K562 (cell line): ENCODE measurements around the gene LEMD3. TPM values are rescaled to one million over a fixed set of nuclear protein-coding genes. Genes with fewer than 3 reads are reported as not detected.
A peak's percentile ranks its signal among the peaks of the same experiment; 100 is the strongest.

ENCODE experiments used
- ATAC-seq: fragments of 200-7000 bp; cut with Tn5 transposase; 3 replicates; pipeline ENCODE4 v1.9.1; 2020; ENCODE audit warnings: moderate library complexity
- BruUV-seq: library from RNA; stranded (reverse); fragments of 400-500 nt; replicated peaks from 2 replicates; lab custom pipeline; 2021; lab: Mats Ljungman, UMichigan
- CTCF ChIA-PET: fragments of 300-600 bp; formaldehyde crosslinking; extraction: SDS; loops from one replicate; lab custom pipeline; 2021; ENCODE audit warnings: low intra/inter-chr PET ratio; lab: Yijun Ruan, JAX
- POLR2A ChIA-PET: fragments of 300-600, 350-650 bp; sonication (Branson Sonifier 250); formaldehyde crosslinking; extraction: SDS; loops from one replicate; lab custom pipeline; 2021; ENCODE audit warnings: antibody characterized with exemption, inconsistent platforms; lab: Yijun Ruan, JAX
- DNase-seq, 4 experiments: peaks; one replicate each; pipeline versions ENCODE4 v3.0.0 to v3.0.0-alpha.2; 2011 to 2018; ENCODE audit warnings: low spot score in 3 of 4, mixed read lengths in 3 of 4; ENCODE audit errors: extremely low read depth in 1 of 4
- FAIRE-seq: peaks from 2 replicates; lab custom pipeline; 2011; peaks lifted over from hg19 to GRCh38; lab: Jason Lieb, UNC
- H2AFZ ChIP-seq: 2 replicates; pipeline ENCODE4 v1.6.0; 2011; ENCODE audit warnings: low read depth, low read length, control low read depth, inconsistent platforms
- H3K27ac ChIP-seq: fragments of 200-600 bp; 3 replicates; pipeline ENCODE4 v1.8.0; 2011; ENCODE audit warnings: low read depth, mild to moderate bottlenecking, control low read depth, inconsistent platforms, low read length, moderate library complexity, mixed read lengths; ENCODE audit errors: extremely low read depth
- H3K27me3 ChIP-seq, 2 experiments: fragments of 300-600 bp in 1 of 2; 2 replicates in 1 of 2; 3 replicates in 1 of 2; pipeline versions ENCODE4 v1.6.0 to v1.8.0; 2011; ENCODE audit warnings: inconsistent platforms in 2 of 2, low read length in 2 of 2, mild to moderate bottlenecking in 1 of 2, mixed read lengths in 1 of 2, moderate library complexity in 1 of 2; ENCODE audit not compliant: control insufficient read depth in 2 of 2, insufficient read depth in 2 of 2
- H3K36me3 ChIP-seq: fragments of 300-600 bp; 3 replicates; pipeline ENCODE4 v1.8.0; 2011; ENCODE audit warnings: mild to moderate bottlenecking, low read length, inconsistent platforms; ENCODE audit not compliant: control insufficient read depth, insufficient read depth
- H3K4me1 ChIP-seq, 2 experiments: fragments of 200-600 bp in 1 of 2; replicated peaks in 1 of 2; 2 replicates in 1 of 2; 3 replicates in 1 of 2; pipeline versions ENCODE4 v1.5.1 to v1.8.0; 2011; ENCODE audit warnings: inconsistent platforms in 2 of 2, low read length in 2 of 2, mild to moderate bottlenecking in 1 of 2, mixed read lengths in 1 of 2, moderate library complexity in 1 of 2; ENCODE audit not compliant: control insufficient read depth in 2 of 2, insufficient read depth in 2 of 2
- H3K4me2 ChIP-seq: 2 replicates; pipeline ENCODE4 v1.6.1; 2011; ENCODE audit warnings: low read length, control low read depth, inconsistent platforms, mixed read lengths; ENCODE audit not compliant: insufficient read depth
- H3K4me3 ChIP-seq: fragments of 200-600 bp; sonication (generic), shearing (Covaris generic); 2 replicates; pipeline ENCODE4 v1.5.1; 2016; ENCODE audit warnings: control low read depth, inconsistent platforms
- H3K79me2 ChIP-seq: fragments of 200-600 bp; 3 replicates; pipeline ENCODE4 v1.8.0; 2011; ENCODE audit warnings: low read length, inconsistent platforms; ENCODE audit not compliant: control insufficient read depth, insufficient read depth
- H3K9ac ChIP-seq, 2 experiments: 2 replicates each; pipeline versions ENCODE4 v1.6.0 to v1.6.1; 2011; ENCODE audit warnings: low read depth in 2 of 2, low read length in 2 of 2, control low read depth in 1 of 2, inconsistent platforms in 1 of 2, mild to moderate bottlenecking in 1 of 2, mixed read lengths in 1 of 2; ENCODE audit not compliant: insufficient read depth in 1 of 2
- H3K9me1 ChIP-seq: one replicate; pipeline ENCODE4 v1.6.0; 2011; ENCODE audit warnings: inconsistent platforms, mild to moderate bottlenecking, low read length, moderate library complexity; ENCODE audit not compliant: control insufficient read depth, insufficient read depth
- H3K9me3 ChIP-seq: replicated peaks from 2 replicates; pipeline ENCODE4 v1.5.1; 2011; ENCODE audit warnings: low read depth, low read length, inconsistent platforms; ENCODE audit not compliant: control insufficient read depth, insufficient read depth
- H4K20me1 ChIP-seq: replicated peaks from 2 replicates; pipeline ENCODE4 v1.6.1; 2011; ENCODE audit warnings: low read length, inconsistent platforms, mixed read lengths; ENCODE audit not compliant: control insufficient read depth, insufficient read depth
- CEBPB ChIP-seq: fragments of 450-650 bp; IDR thresholded peaks from 2 replicates; pipeline ENCODE4 v1.6.1; 2016; ENCODE audit warnings: missing genetic modification characterization, missing compliant biosample characterization
- CEBPG ChIP-seq, 3 experiments: fragments of 200-800 bp in 1 of 3; sonication (Bioruptor generic) in 1 of 3; sonication (generic) in 1 of 3; formaldehyde crosslinking in 1 of 3; IDR thresholded peaks in 2 of 3; conservative IDR thresholded peaks in 1 of 3; 2 replicates each; pipeline versions ENCODE4 v1.6.1 to v1.8.0; 2016 to 2022; ENCODE audit warnings: missing compliant biosample characterization in 2 of 3, missing genetic modification characterization in 2 of 3, mild to moderate bottlenecking in 1 of 3, missing genetic modification reagents in 1 of 3
- ILF3 ChIP-seq: fragments of 450-650 bp; IDR thresholded peaks from 2 replicates; pipeline ENCODE4 v1.6.1; 2018; ENCODE audit warnings: antibody characterized with exemption, mild to moderate bottlenecking, moderate library complexity, borderline replicate concordance
- WGBS: fragments of 100-300 bp; shearing (Covaris generic); methylation state at CpG from one replicate; pipeline ENCODE4 v1.1.6; 2016; ENCODE audit warnings: low coverage, mixed read lengths; ENCODE audit not compliant: insufficient coverage; ENCODE audit errors: missing lambda C conversion rate; 5-methylcytosine and 5-hydroxymethylcytosine counted together
- in situ Hi-C: fragments of 300-500 bp; cut with MboI; formaldehyde crosslinking; loops from 4 replicates; pipeline ENCODE4 v1.15.0; 2018; ENCODE audit warnings: inconsistent platforms, mixed read lengths
- intact Hi-C: fragments of 100-400 bp; cut with micrococcal nuclease; formaldehyde crosslinking; loops from 2 replicates; pipeline ENCODE4 v1.14.2; 2022
- polyA plus RNA-seq, 8 experiments: library from polyadenylated mRNA; depleted of rRNA in 4 of 8; stranded (reverse) in 5 of 8; unstranded in 3 of 8; fragments of >200 nt; fragmentation: Nextera tagmentation in 2 of 8; fragmentation: Illumina TruSeq in 1 of 8; extraction: Ambion mirVana in 2 of 8; extraction: Trizol in 1 of 8; gene quantifications; 2 replicates each; pipeline versions ENCODE4 v1.2.1 to v1.2.3, GENCODE V29; 2011 to 2014; ENCODE audit warnings: inconsistent platforms in 1 of 8, missing spikeins in 1 of 8
- total RNA-seq, 7 experiments: library from RNA; depleted of rRNA in 6 of 7; stranded (reverse); fragments of >200 nt in 6 of 7; fragmentation: Illumina TruSeq in 2 of 7; extraction: Trizol in 2 of 7; gene quantifications; 2 replicates each; pipeline versions ENCODE4 v1.2.1 to v1.2.3, GENCODE V29; 2011 to 2021; ENCODE audit warnings: low replicate concordance in 1 of 7
- TF ChIP-seq, protein P1 (sequence below): fragments of 250-450 bp; sonication (Bioruptor Pico); IDR thresholded peaks from 2 replicates; pipeline ENCODE4 v1.8.0; 2022; ENCODE audit warnings: inconsistent platforms

The LEMD3 gene
- total and polyA plus RNA-seq, 9 of the 15 experiments (the other 6 are each of a cell fraction or from before 2014, with no cell fraction given), result 6.8 to 37.4 (median 17.2) TPM

GRCh38 chr12:65171073-65171472 lies 1.7 kb downstream of the LEMD3 start:
- peak overlapping the region; percentile 92 for H3K4me3 ChIP-seq
- no peaks in the 10 kb centered on the region for H3K9me3 ChIP-seq
- no peaks in the 10 kb centered on the region; a peak in 1 of 5 replicates for H3K27me3 ChIP-seq
- ATAC-seq (no peak), FAIRE-seq (no peak), DNase-seq (no peak)
- H3K9ac ChIP-seq, result peak overlapping the region; percentile 86 to 99; a peak in 3 of 4 replicates
- H3K36me3 ChIP-seq, result peaks cover 32% of the 10 kb centered on the region
- no TSS peak for BruUV-seq
- CTCF ChIA-PET, result no interaction called here
- no peak overlapping the region for H3K27ac ChIP-seq
- no peaks in the 10 kb centered on the region for H3K9me1 ChIP-seq
- WGBS, result 26% methylated on average over 8 of the region's 8 CpGs
- TF ChIP-seq CEBPG (CRISPR knock-in tag; IDR thresholded peaks at IDR 0.05) (no peak), CEBPG (tag; conservative IDR thresholded peaks at IDR 0.05 in 1 of 2, IDR thresholded peaks at IDR 0.05 in 1 of 2) (peak in 1 of 2 experiments; percentile 43; a peak in 2 of 4 replicates), ILF3 (no peak), CEBPB (tag) (peak; percentile 43; the same call in 1 of the 2 replicates)
- TF ChIP-seq, all 486 proteins: peak for 2
- POLR2A ChIA-PET, result interaction anchor here (1.7 kb wide), 1 partner anchor 16 kb away, joined by 6 read pairs; no protein-coding TSS in a partner anchor
- in situ Hi-C loops, result no loop called here
- peaks cover 76% of the 10 kb centered on the region for H3K79me2 ChIP-seq
- peak overlapping the region; percentile 94 for H3K4me2 ChIP-seq
- H4K20me1 ChIP-seq, result peaks cover 40% of the 10 kb centered on the region
- H2AFZ ChIP-seq, result no peak overlapping the region
- intact Hi-C loops, result loop anchor here (5.0 kb wide), 1 partner anchor 61 kb away; no protein-coding TSS in a partner anchor
- peaks cover 16 to 25% of the 10 kb centered on the region in 2 experiments; a peak in 4 of 5 replicates for H3K4me1 ChIP-seq

DNA sequence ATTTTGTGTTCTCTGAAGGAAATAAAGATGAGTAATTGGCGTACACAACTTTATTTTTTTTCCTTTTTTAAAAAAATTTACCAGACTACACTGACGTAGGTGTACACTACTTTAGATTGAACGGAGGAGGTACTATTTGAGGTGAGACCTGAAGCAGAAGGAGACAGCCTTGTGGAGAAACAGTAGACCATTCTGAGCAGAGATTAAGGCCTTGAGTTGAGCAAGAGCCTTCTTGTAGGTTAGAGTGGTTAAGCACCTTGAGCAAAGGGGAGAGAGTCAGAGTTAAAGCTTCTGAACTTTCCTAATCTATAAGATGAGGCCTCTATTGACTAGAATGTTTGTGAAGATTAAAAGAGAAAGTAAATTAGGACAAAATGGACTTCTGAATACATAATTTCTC lies 2.5 kb downstream of the LEMD3 start:
- TF ChIP-seq, protein P1, sequence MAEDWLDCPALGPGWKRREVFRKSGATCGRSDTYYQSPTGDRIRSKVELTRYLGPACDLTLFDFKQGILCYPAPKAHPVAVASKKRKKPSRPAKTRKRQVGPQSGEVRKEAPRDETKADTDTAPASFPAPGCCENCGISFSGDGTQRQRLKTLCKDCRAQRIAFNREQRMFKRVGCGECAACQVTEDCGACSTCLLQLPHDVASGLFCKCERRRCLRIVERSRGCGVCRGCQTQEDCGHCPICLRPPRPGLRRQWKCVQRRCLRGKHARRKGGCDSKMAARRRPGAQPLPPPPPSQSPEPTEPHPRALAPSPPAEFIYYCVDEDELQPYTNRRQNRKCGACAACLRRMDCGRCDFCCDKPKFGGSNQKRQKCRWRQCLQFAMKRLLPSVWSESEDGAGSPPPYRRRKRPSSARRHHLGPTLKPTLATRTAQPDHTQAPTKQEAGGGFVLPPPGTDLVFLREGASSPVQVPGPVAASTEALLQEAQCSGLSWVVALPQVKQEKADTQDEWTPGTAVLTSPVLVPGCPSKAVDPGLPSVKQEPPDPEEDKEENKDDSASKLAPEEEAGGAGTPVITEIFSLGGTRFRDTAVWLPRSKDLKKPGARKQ (CRISPR knock-in tag), result no peak
- TF ChIP-seq CEBPB (tag), result peak; percentile 66; the same call in 1 of the 2 replicates
- in situ Hi-C loops, result no loop called here
- peaks cover 41% of the 10 kb centered on the region for H4K20me1 ChIP-seq
- peaks cover 84% of the 10 kb centered on the region for H3K79me2 ChIP-seq
- H3K4me2 ChIP-seq, result peak overlapping the region; percentile 60
- WGBS, result 26% methylated on average over 3 of the region's 3 CpGs
- POLR2A ChIA-PET, result interaction anchor here (1.0 to 1.4 kb wide), 2 partner anchors 9 to 10 kb away, joined by 3 to 5 read pairs; no protein-coding TSS in a partner anchor
- H3K9ac ChIP-seq, result 0 out of 4 replicates have a peak overlapping the region, but pooled peaks of 1 of the 2 experiments have one; percentile 23
- intact Hi-C loops, result loop anchor here (5.0 kb wide), 1 partner anchor 60 kb away; no protein-coding TSS in a partner anchor
- TSS peak; percentile 36 for BruUV-seq
- DNase-seq, result peak in 1 of 4 experiments; percentile 37
- no peak overlapping the region for H2AFZ ChIP-seq
- peaks cover 16 to 25% of the 10 kb centered on the region in 2 experiments; a peak in 4 of 5 replicates for H3K4me1 ChIP-seq
- no peaks in the 10 kb centered on the region; a peak in 1 of 5 replicates for H3K27me3 ChIP-seq
- no peaks in the 10 kb centered on the region for H3K9me1 ChIP-seq
- no peak overlapping the region for H3K27ac ChIP-seq
- H3K36me3 ChIP-seq, result peaks cover 39% of the 10 kb centered on the region
- H3K9me3 ChIP-seq, result no peaks in the 10 kb centered on the region
- FAIRE-seq, result no peak
- H3K4me3 ChIP-seq, result peak overlapping the region; percentile 19; the same call in 1 of the 2 replicates
- CTCF ChIA-PET, result no interaction called here
- ATAC-seq, result peak; percentile 33
